ENCODE data around the gene PCP2. TPM values are rescaled to one million over a fixed set of nuclear protein-coding genes. Genes with fewer than 3 reads are reported as not detected.

Gene PCP2
- total and polyA plus RNA-seq, 2 donors = 1.9 to 9.4 TPM

GRCh38 chr19:7598180-7598579 is 35.3 kb downstream of the PCP2 start:
- Histone ChIP-seq H3K27ac (ENCODE audit: low read depth in 1 of 2, low read length in 1 of 2) (no peak overlapping the region), H3K4me3 (ENCODE audit: low read length in 2 of 2) (no peak overlapping the region)
- no peak for DNase-seq (ENCODE audit: low read depth in 6 of 9, low spot score in 9 of 9)

DNA sequence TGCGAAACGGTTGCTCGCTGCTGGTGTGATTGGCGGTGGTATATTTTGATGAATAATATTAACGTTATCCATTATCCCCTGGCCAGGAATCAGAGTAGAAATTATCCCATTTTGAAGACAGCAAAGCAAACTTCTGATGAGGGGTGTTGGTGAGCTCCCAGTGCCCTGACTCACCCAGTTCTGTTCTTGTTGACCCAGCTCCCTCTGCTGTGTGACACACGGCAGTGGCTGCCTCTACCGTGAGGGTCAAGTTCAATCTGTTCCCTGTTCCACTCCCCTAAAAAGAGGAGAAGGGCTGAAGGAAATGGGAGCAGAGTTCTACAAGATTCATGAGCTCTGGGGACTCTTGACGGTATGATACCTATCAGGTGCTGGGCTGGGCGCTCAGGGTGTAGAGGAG is 35.8 kb downstream of the PCP2 start:
- WGBS = 78% methylated on average over 9 of the region's 9 CpGs
- H3K27me3 ChIP-seq (ENCODE audit: control insufficient read depth in 2 of 2, insufficient read depth in 1 of 2, low read length in 1 of 2) = peaks cover 28 to 53% of the 10 kb centered on the region in 2 donors
- H3K9me3 ChIP-seq (ENCODE audit: control insufficient read depth in 2 of 2, insufficient read depth in 1 of 2, low read length in 1 of 2) = peaks cover 0 to 6% of the 10 kb centered on the region in 2 donors
- H3K36me3 ChIP-seq (ENCODE audit: control insufficient read depth in 2 of 2, insufficient read depth in 2 of 2, low read length in 1 of 2) = no peaks in the 10 kb centered on the region
- H3K4me3 ChIP-seq (ENCODE audit: low read length in 2 of 2) = no peak overlapping the region
- no peak overlapping the region for H3K27ac ChIP-seq (ENCODE audit: low read depth in 1 of 2, low read length in 1 of 2)
- H3K4me1 ChIP-seq (ENCODE audit: control insufficient read depth in 2 of 2, insufficient read depth in 2 of 2, low read length in 2 of 2) = peaks cover 4 to 9% of the 10 kb centered on the region in 2 donors
- no peak for DNase-seq (ENCODE audit: low read depth in 6 of 9, low spot score in 9 of 9)

More at GRCh38 chr19:7598180-7598579, 35.3 kb downstream of the PCP2 start:
- peaks cover 29 to 53% of the 10 kb centered on the region in 2 donors for H3K27me3 ChIP-seq (ENCODE audit: control insufficient read depth in 2 of 2, insufficient read depth in 1 of 2, low read length in 1 of 2)
- no peaks in the 10 kb centered on the region for H3K36me3 ChIP-seq (ENCODE audit: control insufficient read depth in 2 of 2, insufficient read depth in 2 of 2, low read length in 1 of 2)
- peaks cover 4 to 9% of the 10 kb centered on the region in 2 donors for H3K4me1 ChIP-seq (ENCODE audit: control insufficient read depth in 2 of 2, insufficient read depth in 2 of 2, low read length in 2 of 2)
- WGBS = 82% methylated on average over 6 of the region's 6 CpGs
- H3K9me3 ChIP-seq (ENCODE audit: control insufficient read depth in 2 of 2, insufficient read depth in 1 of 2, low read length in 1 of 2) = peaks cover 0 to 6% of the 10 kb centered on the region in 2 donors

DNA sequence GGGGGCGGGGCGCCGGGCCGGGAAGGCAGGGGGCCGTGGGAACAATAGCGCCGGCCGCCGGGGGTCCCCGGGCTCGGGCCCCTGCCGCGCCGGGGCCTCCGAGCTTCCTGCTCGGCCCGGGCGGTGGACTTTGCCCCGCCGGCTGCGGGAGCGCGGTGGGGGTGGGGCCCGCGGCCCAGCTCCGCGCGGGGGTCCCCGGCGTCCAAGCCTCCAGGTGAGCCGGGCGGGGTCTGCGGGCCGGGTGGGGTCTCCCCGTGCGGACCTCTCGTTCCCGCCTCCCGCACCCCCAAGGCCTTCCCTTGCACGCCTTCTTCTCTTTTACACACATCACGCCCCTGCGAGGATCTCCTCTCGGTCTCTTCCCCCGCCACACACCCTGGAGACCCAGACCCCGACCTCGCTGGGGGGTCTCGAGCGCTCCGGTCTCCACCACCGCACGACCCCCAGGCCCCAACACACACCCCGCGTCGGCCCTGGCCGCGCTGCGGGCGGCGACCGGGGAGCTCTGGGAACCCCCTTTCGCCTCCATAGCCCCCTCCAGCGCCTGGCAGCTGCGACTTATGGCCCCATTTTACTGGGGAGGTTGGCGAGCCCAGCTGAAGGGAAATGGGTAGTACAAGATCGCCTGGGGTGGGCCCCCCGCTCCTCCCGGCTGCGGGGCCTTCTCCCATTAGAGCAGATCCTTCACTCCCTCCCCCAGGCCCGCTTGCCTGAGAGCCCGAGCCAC is 37.1 kb downstream of the PCP2 start:
- WGBS = 4% methylated on average over 68 of the region's 70 CpGs
- Histone ChIP-seq H3K36me3 (ENCODE audit: control insufficient read depth in 2 of 2, insufficient read depth in 2 of 2, low read length in 1 of 2) (no peaks in the 10 kb centered on the region), H3K27me3 (ENCODE audit: control insufficient read depth in 2 of 2, insufficient read depth in 1 of 2, low read length in 1 of 2) (peaks cover 26 to 49% of the 10 kb centered on the region in 2 donors), H3K27ac (ENCODE audit: low read depth in 1 of 2, low read length in 1 of 2) (no peak overlapping the region), H3K4me1 (ENCODE audit: control insufficient read depth in 2 of 2, insufficient read depth in 2 of 2, low read length in 2 of 2) (peaks cover 4 to 9% of the 10 kb centered on the region in 2 donors), H3K4me3 (ENCODE audit: low read length in 2 of 2) (peak overlapping the region in 1 of 2 donors; percentile 62), H3K9me3 (ENCODE audit: control insufficient read depth in 2 of 2, insufficient read depth in 1 of 2, low read length in 1 of 2) (peaks cover 0 to 6% of the 10 kb centered on the region in 2 donors)
- peak in 1 of 9 donors; percentile 28 for DNase-seq (ENCODE audit: low read depth in 6 of 9, low spot score in 9 of 9)

- Histone ChIP-seq H3K4me3 (ENCODE audit: low read length in 2 of 2) (peak within 1 kb of the TSS; percentile 30 to 62), H3K27ac (ENCODE audit: low read depth in 1 of 2, low read length in 1 of 2) (no peak within 1 kb of the TSS), H3K36me3 (ENCODE audit: control insufficient read depth in 2 of 2, insufficient read depth in 2 of 2, low read length in 1 of 2) (no peaks in the 10 kb centered on the region), H3K4me1 (ENCODE audit: control insufficient read depth in 2 of 2, insufficient read depth in 2 of 2, low read length in 2 of 2) (peaks cover 4 to 9% of the 10 kb centered on the region in 2 donors), H3K9me3 (ENCODE audit: control insufficient read depth in 2 of 2, insufficient read depth in 1 of 2, low read length in 1 of 2) (peaks cover 0 to 6% of the 10 kb centered on the region in 2 donors), H3K27me3 (ENCODE audit: control insufficient read depth in 2 of 2, insufficient read depth in 1 of 2, low read length in 1 of 2) (peaks cover 26 to 52% of the 10 kb centered on the region in 2 donors)
- under 1% methylated on average over 78 of the region's 78 CpGs for WGBS
- peak; percentile 3 to 81 (median 61) for DNase-seq (ENCODE audit: low read depth in 6 of 9, low spot score in 9 of 9)
Observed at GRCh38 chr19:7595466-7596133, 37.9 kb downstream of the PCP2 start, which contains the start of gene CAMSAP3. TSS of gene CAMSAP3 (plus strand) at chr19:7595863. CDS start at chr19:7596003, 140 bp downstream.

GRCh38 chr19:7590256-7590655 is 43.3 kb downstream of the PCP2 start:
- Histone ChIP-seq H3K36me3 (ENCODE audit: control insufficient read depth in 2 of 2, insufficient read depth in 2 of 2, low read length in 1 of 2) (no peaks in the 10 kb centered on the region), H3K4me3 (ENCODE audit: low read length in 2 of 2) (no peak overlapping the region), H3K27ac (ENCODE audit: low read depth in 1 of 2, low read length in 1 of 2) (no peak overlapping the region), H3K27me3 (ENCODE audit: control insufficient read depth in 2 of 2, insufficient read depth in 1 of 2, low read length in 1 of 2) (peaks cover 0 to 29% of the 10 kb centered on the region in 2 donors), H3K9me3 (ENCODE audit: control insufficient read depth in 2 of 2, insufficient read depth in 1 of 2, low read length in 1 of 2) (no peaks in the 10 kb centered on the region), H3K4me1 (ENCODE audit: control insufficient read depth in 2 of 2, insufficient read depth in 2 of 2, low read length in 2 of 2) (no peaks in the 10 kb centered on the region)
- WGBS = 78% methylated on average over 8 of the region's 8 CpGs
- DNase-seq (ENCODE audit: low read depth in 6 of 9, low spot score in 9 of 9) = no peak

DNA sequence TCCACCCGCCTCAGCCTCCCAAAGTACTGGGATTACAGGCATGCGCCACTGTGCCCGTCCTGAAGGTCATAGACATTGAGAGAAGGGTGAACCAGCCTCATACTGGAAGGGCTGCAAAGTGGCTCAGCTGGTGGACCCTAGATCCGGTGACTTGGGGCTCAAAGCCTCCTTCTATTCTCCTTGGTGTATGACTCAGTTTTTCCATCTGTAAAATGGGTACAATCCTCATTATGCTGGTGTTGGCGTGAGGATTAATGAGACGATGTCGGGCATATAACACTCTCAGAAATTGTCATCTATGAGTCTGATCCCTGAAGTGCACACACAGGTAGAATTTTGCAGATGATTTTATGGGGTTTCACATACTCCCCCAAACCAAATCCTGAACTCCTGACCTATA is 43.7 kb downstream of the PCP2 start:
- Histone ChIP-seq H3K36me3 (ENCODE audit: control insufficient read depth in 2 of 2, insufficient read depth in 2 of 2, low read length in 1 of 2) (no peaks in the 10 kb centered on the region), H3K9me3 (ENCODE audit: control insufficient read depth in 2 of 2, insufficient read depth in 1 of 2, low read length in 1 of 2) (no peaks in the 10 kb centered on the region), H3K4me1 (ENCODE audit: control insufficient read depth in 2 of 2, insufficient read depth in 2 of 2, low read length in 2 of 2) (no peaks in the 10 kb centered on the region), H3K4me3 (ENCODE audit: low read length in 2 of 2) (no peak overlapping the region), H3K27me3 (ENCODE audit: control insufficient read depth in 2 of 2, insufficient read depth in 1 of 2, low read length in 1 of 2) (peaks cover 0 to 25% of the 10 kb centered on the region in 2 donors), H3K27ac (ENCODE audit: low read depth in 1 of 2, low read length in 1 of 2) (no peak overlapping the region)
- 97% methylated on average over 7 of the region's 7 CpGs for WGBS
- DNase-seq (ENCODE audit: low read depth in 6 of 9, low spot score in 9 of 9) = no peak

DNA sequence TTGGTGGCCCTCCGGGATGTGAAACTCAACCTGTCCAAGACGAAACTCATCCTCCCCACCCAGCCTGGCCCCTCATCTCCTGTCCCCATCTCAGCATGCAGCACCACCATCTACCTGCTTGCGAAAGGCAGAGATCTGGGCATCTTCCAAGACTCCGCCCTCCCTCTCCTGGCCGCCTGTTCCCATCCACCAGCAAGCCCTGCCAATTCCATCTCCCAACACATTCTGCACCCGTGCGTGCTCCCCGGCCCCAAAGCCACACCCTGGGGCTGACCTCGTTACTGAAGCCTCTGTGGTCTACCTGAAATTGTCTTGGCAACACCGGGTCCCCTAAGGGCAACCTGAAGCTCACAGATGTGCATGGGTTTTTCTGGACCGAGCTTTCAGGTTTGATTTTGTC is 51.1 kb downstream of the PCP2 start:
- no peaks in the 10 kb centered on the region for H3K9me3 ChIP-seq (ENCODE audit: control insufficient read depth in 2 of 2, insufficient read depth in 1 of 2, low read length in 1 of 2)
- no peak for DNase-seq (ENCODE audit: low read depth in 6 of 9, low spot score in 9 of 9)
- H3K36me3 ChIP-seq (ENCODE audit: control insufficient read depth in 2 of 2, insufficient read depth in 2 of 2, low read length in 1 of 2) = no peaks in the 10 kb centered on the region
- 71% methylated on average over 11 of the region's 11 CpGs for WGBS
- H3K4me1 ChIP-seq (ENCODE audit: control insufficient read depth in 2 of 2, insufficient read depth in 2 of 2, low read length in 2 of 2) = no peaks in the 10 kb centered on the region
- no peak overlapping the region for H3K4me3 ChIP-seq (ENCODE audit: low read length in 2 of 2)
- peaks cover 0 to 8% of the 10 kb centered on the region in 2 donors for H3K27me3 ChIP-seq (ENCODE audit: control insufficient read depth in 2 of 2, insufficient read depth in 1 of 2, low read length in 1 of 2)
- no peak overlapping the region for H3K27ac ChIP-seq (ENCODE audit: low read depth in 1 of 2, low read length in 1 of 2)
